ENCODE results near the gene HOXD4.

Gene HOXD4

DNA sequence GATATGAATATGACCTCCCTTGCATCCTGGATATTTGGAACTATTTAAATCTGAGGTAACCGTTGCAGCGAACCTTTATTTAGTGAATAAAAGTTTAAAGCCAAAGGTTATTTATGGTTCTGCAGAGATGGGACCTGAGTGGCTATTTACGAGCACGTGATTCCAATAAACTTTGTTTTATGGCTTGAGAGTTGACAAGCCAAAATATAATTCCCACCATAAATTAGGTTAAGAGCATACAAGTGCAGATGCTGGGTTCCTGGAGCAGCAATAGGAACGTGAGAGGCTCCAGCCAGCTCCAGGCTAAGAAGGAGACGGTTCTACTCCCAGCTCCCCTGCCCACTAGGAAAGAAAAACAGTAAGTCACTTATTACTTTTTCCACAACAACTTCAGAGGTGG lies 5.2 kb upstream of the HOXD4 start:
- H3K36me3 ChIP-seq (ENCODE audit: control insufficient read depth, low read length): no peaks in the 10 kb centered on the region
- no peaks in the 10 kb centered on the region for H3K9me3 ChIP-seq (ENCODE audit: control insufficient read depth, insufficient read depth, low read length)
- H3K4me2 ChIP-seq (ENCODE audit: low read length): no peak overlapping the region
- TF ChIP-seq, protein P1, sequence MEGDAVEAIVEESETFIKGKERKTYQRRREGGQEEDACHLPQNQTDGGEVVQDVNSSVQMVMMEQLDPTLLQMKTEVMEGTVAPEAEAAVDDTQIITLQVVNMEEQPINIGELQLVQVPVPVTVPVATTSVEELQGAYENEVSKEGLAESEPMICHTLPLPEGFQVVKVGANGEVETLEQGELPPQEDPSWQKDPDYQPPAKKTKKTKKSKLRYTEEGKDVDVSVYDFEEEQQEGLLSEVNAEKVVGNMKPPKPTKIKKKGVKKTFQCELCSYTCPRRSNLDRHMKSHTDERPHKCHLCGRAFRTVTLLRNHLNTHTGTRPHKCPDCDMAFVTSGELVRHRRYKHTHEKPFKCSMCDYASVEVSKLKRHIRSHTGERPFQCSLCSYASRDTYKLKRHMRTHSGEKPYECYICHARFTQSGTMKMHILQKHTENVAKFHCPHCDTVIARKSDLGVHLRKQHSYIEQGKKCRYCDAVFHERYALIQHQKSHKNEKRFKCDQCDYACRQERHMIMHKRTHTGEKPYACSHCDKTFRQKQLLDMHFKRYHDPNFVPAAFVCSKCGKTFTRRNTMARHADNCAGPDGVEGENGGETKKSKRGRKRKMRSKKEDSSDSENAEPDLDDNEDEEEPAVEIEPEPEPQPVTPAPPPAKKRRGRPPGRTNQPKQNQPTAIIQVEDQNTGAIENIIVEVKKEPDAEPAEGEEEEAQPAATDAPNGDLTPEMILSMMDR (IDR thresholded peaks at IDR 0.05; ENCODE audit: low read depth, low read length, poor library complexity, severe bottlenecking): no peak
- no peak for TF ChIP-seq EZH2phosphoT487 (IDR thresholded peaks at IDR 0.05; ENCODE audit: borderline replicate concordance, low read length)
- no peaks in the 10 kb centered on the region; the same call in 1 of the 2 replicates for H3K27me3 ChIP-seq (ENCODE audit: control insufficient read depth, low read length)
- H3K79me2 ChIP-seq (ENCODE audit: control insufficient read depth, low read length): no peaks in the 10 kb centered on the region
- no peaks in the 10 kb centered on the region for H4K20me1 ChIP-seq (ENCODE audit: control insufficient read depth, insufficient read depth, low read depth, low read length)
- H3K4me1 ChIP-seq (ENCODE audit: control insufficient read depth, low read length): no peaks in the 10 kb centered on the region
- no peaks in the 10 kb centered on the region for H3F3A ChIP-seq (ENCODE audit: control insufficient read depth, insufficient read depth)
- H3K9me2 ChIP-seq (replicated peaks; ENCODE audit: control insufficient read depth, low read length): no peaks in the 10 kb centered on the region
- no peak overlapping the region for H3K4me3 ChIP-seq (ENCODE audit: low read length)
- H3K27ac ChIP-seq (ENCODE audit: low read depth, low read length): no peak overlapping the region

DNA sequence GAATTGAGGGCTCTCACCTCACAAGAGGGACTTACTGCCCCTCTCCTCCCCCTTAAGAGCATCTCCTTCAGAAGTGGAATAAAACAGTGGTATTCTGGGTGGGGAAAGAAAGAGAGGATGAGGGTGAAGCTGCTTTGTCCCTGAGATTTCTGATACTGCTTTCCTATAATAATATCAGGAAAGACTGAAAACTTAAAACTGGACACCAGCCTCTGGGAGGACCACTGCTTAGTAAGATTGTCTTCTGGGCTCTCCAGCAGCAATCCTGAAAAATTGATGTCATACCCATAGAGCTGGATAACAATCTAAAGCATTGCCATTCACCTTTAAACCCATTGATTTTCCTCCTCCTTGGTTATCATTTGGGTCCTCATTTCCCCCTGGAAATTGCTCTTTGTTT lies 4.7 kb upstream of the HOXD4 start:
- Histone ChIP-seq H3K27ac (ENCODE audit: low read depth, low read length) (no peak overlapping the region), H4K20me1 (ENCODE audit: control insufficient read depth, insufficient read depth, low read depth, low read length) (no peaks in the 10 kb centered on the region), H3K27me3 (ENCODE audit: control insufficient read depth, low read length) (no peaks in the 10 kb centered on the region; the same call in 1 of the 2 replicates), H3K4me2 (ENCODE audit: low read length) (no peak overlapping the region), H3K9me3 (ENCODE audit: control insufficient read depth, insufficient read depth, low read length) (no peaks in the 10 kb centered on the region), H3K4me1 (ENCODE audit: control insufficient read depth, low read length) (no peaks in the 10 kb centered on the region), H3K79me2 (ENCODE audit: control insufficient read depth, low read length) (no peaks in the 10 kb centered on the region), H3K9me2 (replicated peaks; ENCODE audit: control insufficient read depth, low read length) (no peaks in the 10 kb centered on the region), H3F3A (ENCODE audit: control insufficient read depth, insufficient read depth) (no peaks in the 10 kb centered on the region), H3K4me3 (ENCODE audit: low read length) (no peak overlapping the region), H3K36me3 (ENCODE audit: control insufficient read depth, low read length) (no peaks in the 10 kb centered on the region)
- TF ChIP-seq, protein P1 (IDR thresholded peaks at IDR 0.05; ENCODE audit: low read depth, low read length, poor library complexity, severe bottlenecking): no peak
- TF ChIP-seq EZH2phosphoT487 (IDR thresholded peaks at IDR 0.05; ENCODE audit: borderline replicate concordance, low read length): no peak

DNA sequence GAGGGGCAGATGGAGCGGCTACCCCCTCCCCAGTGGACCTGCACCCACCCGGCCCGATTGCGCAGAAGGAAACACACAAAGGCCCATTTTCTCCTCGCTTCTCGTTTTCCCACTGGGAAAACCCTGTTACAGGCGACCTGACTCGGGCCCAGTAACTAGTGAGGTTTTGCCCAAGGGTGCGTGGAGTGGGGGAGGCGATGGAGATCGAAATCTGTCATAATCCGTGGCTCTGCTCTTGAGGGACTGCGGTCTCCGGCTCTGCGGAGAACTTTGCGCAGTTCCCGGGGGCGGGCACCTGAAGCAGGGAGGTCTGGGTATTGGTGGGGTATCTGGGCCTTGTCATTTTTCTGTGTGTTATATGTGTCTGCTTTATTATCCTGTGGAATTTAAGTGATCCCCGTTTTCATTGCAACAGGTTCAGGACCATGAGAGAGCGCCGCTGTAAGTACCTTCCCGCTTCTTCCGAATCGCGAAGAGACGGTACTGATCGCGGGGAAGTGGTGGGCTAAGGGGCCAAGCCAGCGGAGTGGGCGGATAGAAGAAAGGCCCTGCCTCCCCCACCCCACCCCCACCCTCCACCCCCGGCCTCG lies 4.0 kb upstream of the HOXD4 start:
- Histone ChIP-seq H3K4me1 (ENCODE audit: control insufficient read depth, low read length) (no peaks in the 10 kb centered on the region), H3K9me3 (ENCODE audit: control insufficient read depth, insufficient read depth, low read length) (no peaks in the 10 kb centered on the region), H3K27me3 (ENCODE audit: control insufficient read depth, low read length) (no peaks in the 10 kb centered on the region; the same call in 1 of the 2 replicates), H3K4me2 (ENCODE audit: low read length) (no peak overlapping the region), H3K27ac (ENCODE audit: low read depth, low read length) (no peak overlapping the region), H3K79me2 (ENCODE audit: control insufficient read depth, low read length) (no peaks in the 10 kb centered on the region), H3K9me2 (replicated peaks; ENCODE audit: control insufficient read depth, low read length) (no peaks in the 10 kb centered on the region), H3K36me3 (ENCODE audit: control insufficient read depth, low read length) (no peaks in the 10 kb centered on the region), H3K4me3 (ENCODE audit: low read length) (no peak overlapping the region), H4K20me1 (ENCODE audit: control insufficient read depth, insufficient read depth, low read depth, low read length) (no peaks in the 10 kb centered on the region), H3F3A (ENCODE audit: control insufficient read depth, insufficient read depth) (no peaks in the 10 kb centered on the region)
- TF ChIP-seq, protein P1 (IDR thresholded peaks at IDR 0.05; ENCODE audit: low read depth, low read length, poor library complexity, severe bottlenecking): no peak
- TF ChIP-seq EZH2phosphoT487 (IDR thresholded peaks at IDR 0.05; ENCODE audit: borderline replicate concordance, low read length): no peak
